Mucosa of rectum (tissue), 2 donors: ENCODE data around the gene ZNF280A.

ENCODE experiments used
- H3K27ac ChIP-seq, 2 donors: one replicate each; pipeline ENCODE4 v1.7.0; 2013; ENCODE audit warnings: inconsistent platforms in 2 of 2, low read depth in 2 of 2, low read length in 2 of 2
- H3K27me3 ChIP-seq, 2 donors: one replicate each; pipeline ENCODE4 v1.7.0; 2013; ENCODE audit warnings: low read length in 2 of 2; ENCODE audit not compliant: control insufficient read depth in 2 of 2, insufficient read depth in 2 of 2
- H3K36me3 ChIP-seq, 2 donors: one replicate each; pipeline ENCODE4 v1.7.0; 2013; ENCODE audit warnings: low read length in 2 of 2; ENCODE audit not compliant: control insufficient read depth in 2 of 2, insufficient read depth in 2 of 2
- H3K4me1 ChIP-seq, 2 donors: one replicate each; pipeline ENCODE4 v1.7.0; 2013; ENCODE audit warnings: low read length in 2 of 2, mild to moderate bottlenecking in 1 of 2; ENCODE audit not compliant: control insufficient read depth in 2 of 2, insufficient read depth in 2 of 2
- H3K4me3 ChIP-seq, 2 donors: one replicate each; pipeline ENCODE4 v1.7.0; 2013; ENCODE audit warnings: low read length in 2 of 2
- H3K9ac ChIP-seq, 2 donors: one replicate each; pipeline ENCODE4 v1.7.0; 2013; ENCODE audit warnings: low read length in 2 of 2, low read depth in 1 of 2, mild to moderate bottlenecking in 1 of 2
- H3K9me3 ChIP-seq, 2 donors: one replicate each; pipeline ENCODE4 v1.7.0; 2013; ENCODE audit warnings: low read length in 2 of 2; ENCODE audit not compliant: control insufficient read depth in 2 of 2
- donor health status: healthy.
- donor health status: Normal muscosa, but diverticular disease.

ZNF280A gene, protein sequence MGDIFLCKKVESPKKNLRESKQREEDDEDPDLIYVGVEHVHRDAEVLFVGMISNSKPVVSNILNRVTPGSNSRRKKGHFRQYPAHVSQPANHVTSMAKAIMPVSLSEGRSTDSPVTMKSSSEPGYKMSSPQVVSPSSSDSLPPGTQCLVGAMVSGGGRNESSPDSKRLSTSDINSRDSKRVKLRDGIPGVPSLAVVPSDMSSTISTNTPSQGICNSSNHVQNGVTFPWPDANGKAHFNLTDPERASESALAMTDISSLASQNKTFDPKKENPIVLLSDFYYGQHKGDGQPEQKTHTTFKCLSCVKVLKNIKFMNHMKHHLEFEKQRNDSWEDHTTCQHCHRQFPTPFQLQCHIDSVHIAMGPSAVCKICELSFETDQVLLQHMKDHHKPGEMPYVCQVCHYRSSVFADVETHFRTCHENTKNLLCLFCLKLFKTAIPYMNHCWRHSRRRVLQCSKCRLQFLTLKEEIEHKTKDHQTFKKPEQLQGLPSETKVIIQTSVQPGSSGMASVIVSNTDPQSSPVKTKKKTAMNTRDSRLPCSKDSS

GRCh38 chr22:22520020-22520656 is at the start of gene ZNF280A:
Gene ZNF280A, minus strand, starts transcription at chr22:22520270. Its CDS starts 4,640 bp downstream, at chr22:22515630.
- H3K36me3 ChIP-seq: no peaks in the 10 kb centered on the region
- peaks cover 0 to 2% of the 10 kb centered on the region in 2 donors for H3K27me3 ChIP-seq
- H3K4me3 ChIP-seq: no peak within 1 kb of the TSS
- H3K4me1 ChIP-seq: no peaks in the 10 kb centered on the region
- H3K9ac ChIP-seq: no peak within 1 kb of the TSS
- no peak within 1 kb of the TSS for H3K27ac ChIP-seq
- H3K9me3 ChIP-seq: no peaks in the 10 kb centered on the region

DNA sequence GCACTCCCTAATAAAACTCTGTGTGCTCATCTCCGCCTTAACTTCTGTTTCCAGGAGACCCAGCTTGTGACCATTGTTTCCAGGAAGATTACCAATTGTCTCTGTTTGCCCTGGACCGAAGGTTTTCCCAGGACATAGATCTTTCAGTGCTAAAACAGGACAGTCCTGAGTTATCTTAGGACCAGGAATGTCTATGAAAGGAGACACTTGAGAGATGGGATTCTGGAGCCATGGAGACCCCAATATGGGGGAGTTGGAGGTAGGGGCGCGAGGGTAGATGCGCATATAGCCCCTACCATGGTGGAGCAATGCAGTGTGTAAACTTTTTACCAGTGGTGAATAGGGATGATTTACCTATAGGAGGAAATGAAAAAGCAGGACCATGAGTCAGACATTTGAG is 49.1 kb upstream of the ZNF280A start:
- H3K9ac ChIP-seq: no peak overlapping the region
- peaks cover 0 to 12% of the 10 kb centered on the region in 2 donors for H3K27me3 ChIP-seq
- no peaks in the 10 kb centered on the region for H3K4me1 ChIP-seq
- no peaks in the 10 kb centered on the region for H3K36me3 ChIP-seq
- H3K9me3 ChIP-seq: no peaks in the 10 kb centered on the region
- no peak overlapping the region for H3K4me3 ChIP-seq
- H3K27ac ChIP-seq: no peak overlapping the region

- no peaks in the 10 kb centered on the region for H3K9me3 ChIP-seq
- H3K27ac ChIP-seq: no peak overlapping the region
- no peak overlapping the region for H3K4me3 ChIP-seq
- H3K36me3 ChIP-seq: no peaks in the 10 kb centered on the region
- no peak overlapping the region for H3K9ac ChIP-seq
- H3K4me1 ChIP-seq: no peaks in the 10 kb centered on the region
- peaks cover 0 to 10% of the 10 kb centered on the region in 2 donors for H3K27me3 ChIP-seq
These were observed 45.9 kb upstream of the ZNF280A start for GRCh38 chr22:22565981-22566380.

- Histone ChIP-seq H3K27me3 (no peaks in the 10 kb centered on the region), H3K9ac (no peak within 1 kb of the TSS), H3K9me3 (no peaks in the 10 kb centered on the region), H3K36me3 (no peaks in the 10 kb centered on the region), H3K4me3 (no peak within 1 kb of the TSS), H3K27ac (no peak within 1 kb of the TSS), H3K4me1 (no peaks in the 10 kb centered on the region)
These were observed 39.0 kb upstream of the ZNF280A start, which contains the start of gene PRAME for GRCh38 chr22:22558972-22559603. Gene PRAME, minus strand, starts transcription at chr22:22559265. Its CDS starts 2,433 bp downstream, at chr22:22556832.

DNA sequence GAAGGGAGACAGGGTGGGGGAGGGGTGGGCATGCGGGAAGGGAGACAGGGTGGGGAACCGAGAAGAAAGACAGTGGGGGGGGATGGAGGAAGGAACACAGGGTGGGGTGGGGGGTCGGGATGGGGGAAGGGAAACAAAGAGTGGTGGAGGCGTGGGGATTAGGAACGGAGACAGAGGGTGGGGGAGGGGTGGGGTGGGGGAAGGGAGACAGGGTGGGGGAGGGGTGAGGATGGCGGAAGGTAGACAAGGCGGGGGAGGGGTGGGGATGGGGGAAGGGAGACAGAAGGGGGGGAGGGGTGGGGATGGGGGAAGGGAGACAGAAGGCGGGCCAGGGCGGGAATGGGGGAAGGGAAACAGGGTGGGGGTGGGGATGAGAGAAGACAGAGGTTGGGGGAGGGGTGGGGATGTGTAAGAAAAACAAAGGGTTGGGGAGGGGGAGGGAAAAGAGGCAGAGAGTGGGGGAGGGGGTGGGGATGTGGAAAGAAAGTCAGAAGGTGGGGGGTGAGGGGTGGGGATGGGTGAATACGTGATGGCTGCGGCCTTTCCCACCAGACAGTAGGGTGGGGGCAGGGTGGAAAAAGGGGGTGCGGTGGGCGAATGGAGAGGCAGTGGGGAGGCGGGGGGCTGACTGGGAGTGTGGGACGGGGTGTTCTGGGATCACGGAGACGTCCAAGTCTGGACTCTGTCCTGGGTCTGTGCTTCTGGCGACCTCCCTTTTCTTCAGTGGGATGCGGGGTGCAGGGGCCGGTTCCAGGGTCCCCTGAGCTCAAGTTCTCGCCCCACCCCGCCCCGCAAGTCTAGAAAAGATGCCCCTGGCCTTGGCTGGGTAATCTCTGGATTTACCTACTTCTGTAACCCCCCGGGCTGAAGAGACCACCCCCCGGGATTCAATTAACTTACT is 38.3 kb upstream of the ZNF280A start:
- Histone ChIP-seq H3K4me1 (no peaks in the 10 kb centered on the region), H3K9me3 (no peaks in the 10 kb centered on the region), H3K9ac (no peak overlapping the region), H3K4me3 (no peak overlapping the region), H3K27me3 (no peaks in the 10 kb centered on the region), H3K27ac (no peak overlapping the region), H3K36me3 (no peaks in the 10 kb centered on the region)

DNA sequence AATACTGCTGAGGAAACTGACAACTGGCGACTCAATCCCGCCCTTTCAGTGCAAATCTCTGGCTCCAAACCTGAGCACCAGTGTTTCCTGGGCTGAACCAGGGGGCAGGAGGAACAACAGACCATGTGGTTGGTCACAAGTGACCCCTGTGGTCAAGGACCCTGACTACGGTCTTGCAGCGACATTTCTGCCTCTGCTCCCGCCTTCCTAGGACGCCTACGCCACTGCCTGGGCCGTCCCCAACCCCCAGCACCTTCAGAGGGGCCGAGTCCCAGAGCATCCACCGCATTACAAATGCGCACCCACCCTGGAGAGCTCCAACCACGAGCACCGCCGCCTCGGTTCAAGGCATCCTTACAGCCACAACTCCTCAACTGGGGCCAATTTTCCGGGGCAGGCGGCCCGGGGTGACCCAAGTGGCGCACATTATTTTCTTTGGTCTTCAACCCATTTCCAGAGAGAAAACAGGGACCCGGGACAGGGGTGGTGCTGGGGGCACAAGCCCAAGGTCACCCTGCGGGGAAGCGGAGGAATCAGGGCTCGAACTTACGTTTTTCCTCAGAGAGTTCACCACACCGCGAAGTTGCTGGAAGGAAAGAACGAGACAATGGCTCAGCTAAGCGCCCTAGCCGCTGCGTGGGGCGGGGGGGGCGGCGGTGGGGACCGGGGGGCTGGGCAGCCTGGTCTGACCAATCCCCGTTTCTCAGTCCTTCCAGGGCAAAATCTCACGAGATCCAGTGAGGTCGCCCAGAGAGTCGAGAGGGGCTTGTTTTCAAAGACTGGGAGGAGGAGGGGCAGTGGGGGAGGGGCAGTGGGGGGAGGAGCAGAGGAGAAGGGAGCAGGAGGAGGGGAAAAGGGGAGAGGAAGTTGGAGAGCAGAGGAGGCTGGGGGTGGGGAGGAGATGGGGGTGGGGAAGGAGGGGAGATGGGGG is 37.2 kb upstream of the ZNF280A start:
- Histone ChIP-seq H3K9ac (no peak overlapping the region), H3K27me3 (no peaks in the 10 kb centered on the region), H3K27ac (no peak overlapping the region), H3K4me3 (no peak overlapping the region), H3K36me3 (no peaks in the 10 kb centered on the region), H3K4me1 (no peaks in the 10 kb centered on the region), H3K9me3 (no peaks in the 10 kb centered on the region)

GRCh38 chr22:22556578-22556977 is 36.5 kb upstream of the ZNF280A start:
- Histone ChIP-seq H3K4me3 (no peak overlapping the region), H3K36me3 (no peaks in the 10 kb centered on the region), H3K9me3 (no peaks in the 10 kb centered on the region), H3K27me3 (no peaks in the 10 kb centered on the region), H3K9ac (no peak overlapping the region), H3K27ac (no peak overlapping the region), H3K4me1 (no peaks in the 10 kb centered on the region)

DNA sequence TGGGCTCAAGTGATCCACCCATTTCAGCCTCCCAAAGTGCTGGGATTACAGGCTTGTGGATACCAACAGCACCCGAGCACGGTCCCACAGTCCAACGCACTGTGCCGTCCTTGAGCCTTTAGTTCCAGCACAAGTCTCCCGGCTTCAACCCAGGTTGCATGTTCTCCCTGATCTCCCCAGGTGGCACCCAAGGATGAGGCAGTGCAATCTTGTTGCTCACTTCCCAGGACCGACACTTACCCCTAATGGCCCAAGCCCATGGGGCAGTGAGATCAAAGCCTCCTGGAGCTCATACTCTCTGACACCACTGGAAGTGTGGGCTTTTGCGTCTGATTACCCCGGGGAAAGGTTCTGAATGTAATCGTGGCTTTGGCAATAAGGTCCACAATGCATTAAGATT is 35.5 kb upstream of the ZNF280A start:
- Histone ChIP-seq H3K9me3 (no peaks in the 10 kb centered on the region), H3K27ac (no peak overlapping the region), H3K27me3 (no peaks in the 10 kb centered on the region), H3K4me1 (no peaks in the 10 kb centered on the region), H3K4me3 (no peak overlapping the region), H3K36me3 (no peaks in the 10 kb centered on the region), H3K9ac (no peak overlapping the region)
